ENCODE results near the gene GIT1. TPM values are rescaled to one million over a fixed set of nuclear protein-coding genes. Genes with fewer than 3 reads are reported as not detected.

GIT1 gene
- total and polyA plus RNA-seq, 12 donors, result 13.7 to 51.6 (median 31.7) TPM

- H3K36me3 ChIP-seq (replicated peaks in 1 of 2), result peaks cover 0 to 15% of the 10 kb centered on the region in 2 donors
- peak in 3 of 7 donors; percentile 18 to 28 (median 23) for DNase-seq
- H3K27ac ChIP-seq, result peak overlapping the region in 3 of 5 donors; percentile 16 to 73 (median 60)
- H3K27me3 ChIP-seq, result no peaks in the 10 kb centered on the region
- H3K4me3 ChIP-seq, result peak overlapping the region in 1 of 4 donors; percentile 26
- H3K9me3 ChIP-seq (replicated peaks in 1 of 3), result no peaks in the 10 kb centered on the region
- WGBS, 4 donors, result 64 to 80% (median 73%) methylated on average over 5 to 8 of the region's 8 CpGs
- H3K4me1 ChIP-seq (replicated peaks in 1 of 2), result peaks cover 15 to 24% of the 10 kb centered on the region in 2 donors
- TF ChIP-seq POLR2A (IDR thresholded peaks at IDR 0.05), result peak in 1 of 2 donors; percentile 36
- TF ChIP-seq CTCF (IDR thresholded peaks at IDR 0.05), result no peak
- intact Hi-C loops (cut with DNase I), result no loop called here
Observed at GRCh38 chr17:29585080-29585751, 4.2 kb downstream of the GIT1 start.

DNA sequence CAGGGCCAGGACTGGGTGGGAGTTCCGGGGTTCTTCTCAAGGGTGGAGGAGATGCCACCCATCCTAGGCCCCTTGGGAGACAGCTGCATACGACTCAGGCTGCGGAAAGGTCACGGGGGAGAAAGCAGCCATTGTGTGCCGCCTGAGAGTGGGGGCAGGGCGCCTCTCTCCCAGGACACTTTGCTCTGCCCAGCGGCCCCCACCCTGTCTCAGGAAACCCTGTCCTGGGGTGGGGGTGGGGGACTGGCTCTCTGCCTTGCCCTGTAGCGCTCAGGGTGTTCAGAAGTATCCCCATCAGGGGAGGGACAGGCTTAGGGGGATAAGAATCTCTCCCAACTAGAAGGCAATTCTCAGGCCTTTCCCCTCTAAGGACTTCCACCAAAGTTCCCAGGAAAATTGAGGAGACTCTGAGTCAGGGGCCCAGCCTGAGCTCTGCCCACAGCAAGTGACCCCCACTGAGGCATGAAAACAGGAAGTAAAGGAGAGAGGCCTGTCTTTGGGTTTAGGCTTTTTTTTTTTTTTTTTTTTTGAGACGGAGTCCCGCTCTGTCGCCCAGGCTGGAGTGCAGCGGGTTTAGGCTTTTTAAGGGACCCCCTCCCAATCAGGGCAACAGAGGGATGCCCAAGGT lies 4.9 kb downstream of the GIT1 start:
- Histone ChIP-seq H3K27ac (peak overlapping the region in 2 of 5 donors; percentile 60 to 73), H3K9me3 (replicated peaks in 1 of 3) (no peaks in the 10 kb centered on the region), H3K4me1 (replicated peaks in 1 of 2) (peaks cover 9 to 18% of the 10 kb centered on the region in 2 donors), H3K27me3 (no peaks in the 10 kb centered on the region), H3K36me3 (replicated peaks in 1 of 2) (peaks cover 0 to 17% of the 10 kb centered on the region in 2 donors), H3K4me3 (no peak overlapping the region)
- intact Hi-C loops (cut with DNase I), result loop anchor here in 1 of 2 donors (5.0 kb wide), 1 partner anchor 33 kb away; no protein-coding TSS in a partner anchor
- peak in 3 of 7 donors; percentile 14 to 18 (median 17) for DNase-seq
- WGBS, 4 donors, result 77 to 91% (median 87%) methylated on average over 9 to 12 of the region's 12 CpGs
- no peak for TF ChIP-seq CTCF (IDR thresholded peaks at IDR 0.05)
- TF ChIP-seq POLR2A (IDR thresholded peaks at IDR 0.05), result no peak

- Histone ChIP-seq H3K4me3 (no peak overlapping the region), H3K4me1 (replicated peaks in 1 of 2) (peaks cover 8 to 17% of the 10 kb centered on the region in 2 donors), H3K27me3 (no peaks in the 10 kb centered on the region), H3K27ac (no peak overlapping the region), H3K36me3 (replicated peaks in 1 of 2) (peaks cover 0 to 20% of the 10 kb centered on the region in 2 donors), H3K9me3 (replicated peaks in 1 of 3) (no peaks in the 10 kb centered on the region)
- DNase-seq, result peak in 3 of 7 donors; percentile 14 to 28 (median 21)
- 79 to 92% (median 90%) methylated on average over 7 to 16 of the region's 16 CpGs for WGBS, 4 donors
- TF ChIP-seq POLR2A (IDR thresholded peaks at IDR 0.05), result no peak
- intact Hi-C loops (cut with DNase I), result loop anchor here in 1 of 2 donors (5.0 kb wide), 1 partner anchor 34 kb away; no protein-coding TSS in a partner anchor
Observed at GRCh38 chr17:29583324-29584248, 5.9 kb downstream of the GIT1 start.

GRCh38 chr17:29582772-29583171 lies 6.7 kb downstream of the GIT1 start:
- no peak for TF ChIP-seq POLR2A (IDR thresholded peaks at IDR 0.05)
- TF ChIP-seq CTCF (IDR thresholded peaks at IDR 0.05), result no peak
- intact Hi-C loops (cut with DNase I), result loop anchor here in 1 of 2 donors (5.0 kb wide), 1 partner anchor 35 kb away; no protein-coding TSS in a partner anchor

More at GRCh38 chr17:29582772-29583171, 6.7 kb downstream of the GIT1 start:
- 91 to 100% (median 97%) methylated on average over 6 to 13 of the region's 13 CpGs for WGBS, 4 donors
- DNase-seq, result peak in 2 of 7 donors; percentile 17 to 18
- Histone ChIP-seq H3K4me1 (replicated peaks in 1 of 2) (peaks cover 0 to 9% of the 10 kb centered on the region in 2 donors), H3K9me3 (replicated peaks in 1 of 3) (no peaks in the 10 kb centered on the region), H3K36me3 (replicated peaks in 1 of 2) (peaks cover 0 to 26% of the 10 kb centered on the region in 2 donors), H3K27me3 (no peaks in the 10 kb centered on the region), H3K4me3 (no peak overlapping the region), H3K27ac (no peak overlapping the region)

All from adrenal gland (tissue), 12 donors.